Heart left ventricle (tissue), 16 donors: ENCODE data around the gene BAIAP2L1. TPM values are rescaled to one million over a fixed set of nuclear protein-coding genes. Genes with fewer than 3 reads are reported as not detected.
A peak's percentile ranks its signal among the peaks of the same experiment; 100 is the strongest.

Source experiments
- ATAC-seq, 4 donors: fragments of 200-7000 bp; cut with Tn5 transposase; one replicate each; pipeline ENCODE4 v1.9.1; 2020 to 2022; ENCODE audit warnings: moderate library complexity in 4 of 4, mild to moderate bottlenecking in 3 of 4, moderate number of reproducible peaks in 1 of 4
- DNase-seq, 5 donors: peaks; one replicate each; pipeline ENCODE4 v3.0.0-alpha.2; 2020
- H3K27ac ChIP-seq, 12 donors: fragments of 200-600 bp; sonication (generic) in 4 of 12; one replicate each; pipeline versions ENCODE4 v1.5.0 to v1.8.0; 2016 to 2022; ENCODE audit warnings: mild to moderate bottlenecking in 2 of 12
- H3K27me3 ChIP-seq, 9 donors: fragments of 200-600 bp; sonication (generic) in 2 of 9; one replicate each; pipeline versions ENCODE4 v1.5.1 to v1.8.0; 2016 to 2022; ENCODE audit warnings: mild to moderate bottlenecking in 3 of 9
- H3K36me3 ChIP-seq, 9 donors: fragments of 200-600 bp; sonication (generic) in 2 of 9; one replicate each; pipeline versions ENCODE4 v1.5.0 to v1.8.0; 2018 to 2022; ENCODE audit warnings: mild to moderate bottlenecking in 2 of 9
- H3K4me1 ChIP-seq, 12 donors: fragments of 200-600 bp; sonication (generic) in 4 of 12; one replicate each; pipeline versions ENCODE4 v1.5.0 to v1.8.0; 2016 to 2022; ENCODE audit warnings: mild to moderate bottlenecking in 3 of 12
- H3K4me3 ChIP-seq, 12 donors: fragments of 200-600 bp; sonication (generic) in 4 of 12; one replicate each; pipeline versions ENCODE4 v1.5.0 to v1.8.0; 2017 to 2022; ENCODE audit warnings: mild to moderate bottlenecking in 9 of 12, moderate library complexity in 4 of 12
- H3K9me3 ChIP-seq, 12 donors: fragments of 200-600 bp; sonication (generic) in 4 of 12; one replicate each; pipeline versions ENCODE4 v1.5.0 to v1.8.0; 2016 to 2022; ENCODE audit warnings: mild to moderate bottlenecking in 1 of 12
- CTCF ChIP-seq, 12 donors: fragments of 200-600 bp; sonication (generic) in 4 of 12; IDR thresholded peaks; one replicate each; pipeline versions ENCODE4 v1.5.0 to v1.8.0; 2018 to 2022; ENCODE audit warnings: antibody characterized with exemption in 12 of 12, mild to moderate bottlenecking in 5 of 12
- POLR2A ChIP-seq, 2 donors: fragments of 450-650 bp; IDR thresholded peaks; one replicate each; pipeline ENCODE4 v1.6.1; 2017; ENCODE audit warnings: antibody characterized with exemption in 2 of 2, mild to moderate bottlenecking in 2 of 2, moderate library complexity in 2 of 2
- WGBS, 4 donors: extraction: QIAGEN DNeasy Blood & Tissue Kit in 2 of 4; methylation state at CpG; one replicate each; pipeline versions ENCODE4 v1.1.5 to v1.1.7; 2013 to 2018; 5-methylcytosine and 5-hydroxymethylcytosine counted together
- intact Hi-C, 10 donors: fragments of 100-400 bp; cut with DNase I; formaldehyde crosslinking; loops; one replicate each; pipeline versions ENCODE4 v1.11.1 to v1.14.2; 2022
- polyA plus RNA-seq, 2 donors: library from polyadenylated mRNA; stranded (reverse); fragments of 200-250 nt; gene quantifications; one replicate each; pipeline ENCODE4 v1.2.3, GENCODE V29; 2013
- total RNA-seq, 9 donors: library from RNA; depleted of rRNA in 2 of 9; stranded (reverse); fragments of >200 nt in 2 of 9; fragmentation: NEBNext Ultra II Directional in 3 of 9; extraction: Animal tissue kit (Norgen Biotek cat#: 25700) in 3 of 9; gene quantifications; one replicate each; pipeline versions ENCODE4 v1.1.0 to v1.2.4, GENCODE V29; 2016 to 2023
- donor health status: ischemic (EF 13 %, LVEDD 7.1; RV severe dilation, severe dysfunction).
- donor health status: healthy with polysubstance abuse.
- donor health status: DM: no; HTN: yes; CAD: no.
- donor health status: DM: no; HTN: no; CAD: no.
- donor health status: ischemic (EF 25% LVEDD 6.9; RV normal size, moderate dysfunction).
- donor health status: ischemic (EF 25% LVEDD 5.7; RV mildly dilated, moderate dysfunction).
- donor health status: healthy.
- donor health status: DM: yes; HTN: yes; CAD: no.
- donor health status: ischemic (EF 35%, LVEDD 5.7; RV mildly dilated, moderate dysfunction).
- donor health status: nonischemic (EF 11% LVEDD 7.7; RV severe dilation, severe dysfunction).
- donor health status: DM: yes; HTN: yes; CAD: no.
- donor health status: PGD.
- donor health status: ischemic (EF 29% LVEDD 5.4; RV normal size, mild dysfunction).
- donor health status: nonischemic (EF 23%, LVEDD 6.1; RV moderate dilation, normal function).

BAIAP2L1 gene
- total and polyA plus RNA-seq, 11 donors: 0.64 to 2.7 (median 2.1) TPM

- H3K4me1 ChIP-seq: peaks cover 0 to 61% (median 35%) of the 10 kb centered on the region in 12 donors
- peak in 1 of 2 donors; percentile 53 for TF ChIP-seq POLR2A (IDR thresholded peaks at IDR 0.05)
- TF ChIP-seq CTCF (IDR thresholded peaks at IDR 0.05): no peak
- no peaks in the 10 kb centered on the region for H3K9me3 ChIP-seq
- peak within 1 kb of the TSS; percentile 71 to 99 (median 90) for H3K4me3 ChIP-seq
- peak; percentile 96 to 97 (median 97) for DNase-seq
- peak within 1 kb of the TSS; percentile 39 to 91 (median 88) for H3K27ac ChIP-seq
- 0 to 1% (median 0%) methylated on average over 10 to 69 of the region's 69 CpGs for WGBS, 4 donors
- H3K36me3 ChIP-seq: peaks cover 0 to 18% (median 3%) of the 10 kb centered on the region in 9 donors
- H3K27me3 ChIP-seq: no peaks in the 10 kb centered on the region
- peak; percentile 98 to 100 (median 99) for ATAC-seq
- intact Hi-C loops: loop anchor here in 1 of 10 donors (2.0 kb wide), 1 partner anchor 31 kb away; no protein-coding TSS in a partner anchor
These were observed 149.1 kb downstream of the BAIAP2L1 start, which contains the start of gene TECPR1 for GRCh38 chr7:98251601-98252424. Gene TECPR1 (minus strand): TSS chr7:98252232. CDS start chr7:98246146, 6,086 bp downstream.

- WGBS, 4 donors: 25 to 33% (median 32%) methylated on average over 9 of the region's 9 CpGs
- Histone ChIP-seq H3K4me1 (peaks cover 0 to 65% (median 36%) of the 10 kb centered on the region in 12 donors), H3K4me3 (peak overlapping the region; percentile 71 to 99 (median 90)), H3K27ac (peak overlapping the region in 11 of 12 donors; percentile 83 to 91 (median 88)), H3K27me3 (no peaks in the 10 kb centered on the region), H3K36me3 (peaks cover 0 to 12% (median 0%) of the 10 kb centered on the region in 9 donors), H3K9me3 (no peaks in the 10 kb centered on the region)
- DNase-seq: no peak
- peak in 1 of 4 donors; percentile 11 for ATAC-seq
- intact Hi-C loops: loop anchor here in 1 of 10 donors (2.0 kb wide), 1 partner anchor 32 kb away; no protein-coding TSS in a partner anchor
- no peak for TF ChIP-seq CTCF (IDR thresholded peaks at IDR 0.05)
- no peak for TF ChIP-seq POLR2A (IDR thresholded peaks at IDR 0.05)
These were observed 149.7 kb downstream of the BAIAP2L1 start for GRCh38 chr7:98251231-98251600.

GRCh38 chr7:98250789-98251188 is 150.1 kb downstream of the BAIAP2L1 start:
- WGBS, 4 donors: 48 to 65% (median 57%) methylated on average over 3 of the region's 3 CpGs
- Histone ChIP-seq H3K9me3 (no peaks in the 10 kb centered on the region), H3K36me3 (peaks cover 0 to 15% (median 0%) of the 10 kb centered on the region in 9 donors), H3K27ac (peak overlapping the region in 11 of 12 donors; percentile 83 to 91 (median 88)), H3K4me3 (peak overlapping the region in 10 of 12 donors; percentile 71 to 99 (median 92)), H3K27me3 (no peaks in the 10 kb centered on the region), H3K4me1 (peaks cover 0 to 70% (median 37%) of the 10 kb centered on the region in 12 donors)
- intact Hi-C loops: loop anchor here in 1 of 10 donors (2.0 kb wide), 1 partner anchor 32 kb away; no protein-coding TSS in a partner anchor
- TF ChIP-seq CTCF (IDR thresholded peaks at IDR 0.05) (no peak), POLR2A (IDR thresholded peaks at IDR 0.05) (no peak)
- DNase-seq (no peak), ATAC-seq (no peak)

- 49 to 68% (median 62%) methylated on average over 6 of the region's 6 CpGs for whole genome bisulfite sequencing, 4 donors
- Histone ChIP-seq H3K27ac (peak overlapping the region; percentile 52 to 91 (median 88)), H3K4me1 (peaks cover 0 to 78% (median 38%) of the 10 kb centered on the region in 12 donors), H3K36me3 (peaks cover 0 to 28% (median 5%) of the 10 kb centered on the region in 9 donors), H3K27me3 (no peaks in the 10 kb centered on the region), H3K9me3 (no peaks in the 10 kb centered on the region), H3K4me3 (no peak overlapping the region)
- intact Hi-C loops: loop anchor here in 6 of 10 donors (2.0 to 10.0 kb wide), 4 partner anchors 33 to 224 kb away; partner anchors contain the start of genes BRI3 (in 4 of the 6), BAIAP2L1 (in 1 of the 6) and LMTK2 (in 1 of the 6)
- peak in 2 of 4 donors; percentile 5 to 47 for ATAC-seq
- TF ChIP-seq CTCF (IDR thresholded peaks at IDR 0.05) (no peak), POLR2A (IDR thresholded peaks at IDR 0.05) (no peak)
- DNase-seq: peak in 2 of 5 donors; percentile 51 to 54
These were observed 151.8 kb downstream of the BAIAP2L1 start for GRCh38 chr7:98249106-98249505.
